KG1 (cell line): ENCODE results near the gene KBTBD3.

Experiments
- DNase-seq: peaks from one replicate; lab custom pipeline; 2025; lab: John Stamatoyannopoulos, UW

Gene KBTBD3

DNA sequence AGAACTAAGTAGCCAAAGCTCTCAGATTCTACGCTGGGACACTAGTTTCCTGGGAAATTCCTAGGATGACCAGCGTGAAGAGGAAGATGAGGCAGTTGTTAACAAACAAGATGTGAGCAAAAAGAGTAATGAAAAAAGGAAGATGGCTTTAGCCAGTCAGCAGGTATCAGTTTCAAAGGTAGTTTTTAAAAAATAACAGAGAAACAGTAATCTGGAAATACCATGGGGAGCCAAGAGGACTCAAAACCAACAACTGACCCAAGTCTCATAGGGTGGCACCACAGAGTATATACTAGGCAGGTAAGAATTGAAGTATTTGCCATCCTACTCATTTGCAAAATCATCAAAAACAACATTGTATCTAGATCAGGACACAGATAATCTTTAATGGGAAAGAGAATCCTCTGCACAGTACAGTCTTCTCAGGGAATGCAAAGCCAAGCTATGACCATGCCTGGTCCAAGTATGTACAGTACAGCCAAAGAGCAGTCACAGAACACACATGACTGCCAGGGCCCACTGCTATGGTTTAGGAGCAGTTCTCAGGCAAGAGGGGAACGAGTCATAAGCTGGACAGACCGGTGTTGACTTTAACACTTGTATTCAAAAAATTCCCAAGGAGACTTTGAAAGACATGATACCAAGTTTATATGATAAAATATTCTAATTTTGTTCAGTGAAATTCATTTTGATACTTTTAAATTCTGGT is 75.7 kb downstream of the KBTBD3 start:
- no peak for DNase-seq
